Measurements from ENCODE around the gene SSX2IP. TPM values are rescaled to one million over a fixed set of nuclear protein-coding genes. Genes with fewer than 3 reads are reported as not detected.
"Not testable (repeated sequence)": the region's sequence is repeated elsewhere in the genome, so short reads cannot be mapped to it uniquely, and the experiment has no call there.

Gene SSX2IP
- total RNA-seq, 1 donor from 2014 or later, result 22.8 TPM

- no peak for DNase-seq
Observed at GRCh38 chr1:84677415-84678099, 12.7 kb downstream of the SSX2IP start.

GRCh38 chr1:84675631-84676030, 14.6 kb downstream of the SSX2IP start:
- DNase-seq, result no peak

DNA sequence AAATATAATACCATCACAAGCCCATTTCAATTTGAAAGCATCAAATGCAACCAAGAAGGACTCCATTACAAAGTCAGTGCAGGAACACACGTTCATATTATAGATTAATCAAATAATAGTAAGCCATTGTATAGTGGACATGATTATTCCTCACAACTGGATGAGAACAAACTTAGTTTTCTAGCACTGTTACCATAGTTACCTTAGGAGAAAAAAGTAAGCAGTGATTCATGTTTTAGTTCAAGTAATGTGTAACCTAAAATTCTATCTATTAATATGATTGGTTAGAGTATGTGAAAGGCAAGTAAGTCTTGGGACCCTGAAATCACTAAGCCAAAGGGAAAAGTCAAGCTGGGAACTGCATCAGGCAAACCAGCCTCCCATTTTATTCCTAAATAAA, 15.2 kb downstream of the SSX2IP start:
- DNase-seq, result no peak

GRCh38 chr1:84674705-84675104, 15.6 kb downstream of the SSX2IP start:
- no peak for DNase-seq

DNA sequence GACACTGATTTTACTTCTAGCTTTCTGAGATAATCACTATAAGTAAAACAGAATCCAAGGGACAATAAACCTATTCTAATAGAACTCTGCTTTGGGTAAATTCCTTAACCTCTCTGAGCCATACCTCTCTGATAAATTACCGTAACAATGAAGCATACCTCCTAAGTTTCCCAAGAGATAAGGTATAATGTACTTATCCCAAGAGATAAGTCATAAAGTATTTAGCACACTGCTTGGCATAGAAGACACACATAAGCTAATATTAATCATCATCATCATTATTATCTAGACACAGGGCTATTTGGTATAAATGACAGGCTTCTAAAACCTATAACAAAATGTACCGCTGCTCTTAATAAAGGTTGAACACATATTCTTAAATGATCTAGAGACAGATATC, 16.2 kb downstream of the SSX2IP start:
- no peak for DNase-seq

DNA sequence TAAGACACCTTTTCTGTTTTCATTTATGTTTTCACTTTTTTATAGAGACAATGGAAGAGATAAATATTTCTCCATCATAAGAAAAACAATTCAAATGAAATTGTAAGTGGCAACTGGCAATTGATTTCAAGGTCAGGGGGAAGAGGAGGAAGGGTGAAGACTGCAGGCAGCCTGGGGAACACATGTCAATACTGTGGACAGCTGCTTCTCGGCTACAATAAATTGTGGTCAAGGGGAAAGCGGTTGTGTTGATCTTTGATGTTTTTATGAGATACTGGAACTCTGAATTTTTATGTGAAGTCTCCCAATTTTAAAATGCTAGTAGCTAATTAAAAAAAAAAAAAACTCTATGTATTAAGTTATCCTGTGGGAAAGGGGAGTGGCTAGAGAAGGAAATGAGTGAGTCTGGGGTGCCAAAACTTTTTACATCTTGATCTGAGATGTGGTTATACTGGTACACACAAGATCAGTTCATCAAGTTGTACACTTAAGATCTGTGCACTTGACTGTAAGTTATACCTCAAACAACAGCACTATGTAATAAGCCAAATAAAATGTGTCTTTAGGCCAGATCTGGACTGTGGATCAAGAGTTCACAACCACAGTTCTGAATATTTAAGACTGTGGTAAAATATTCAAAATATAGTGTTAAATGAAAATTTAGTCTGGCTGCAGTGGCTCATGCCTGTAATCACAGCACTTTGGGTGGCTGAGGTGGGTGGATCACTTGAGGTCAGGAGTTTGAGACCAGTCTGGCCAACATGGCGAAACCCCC, 18.0 kb downstream of the SSX2IP start:
- no peak for DNase-seq

DNA sequence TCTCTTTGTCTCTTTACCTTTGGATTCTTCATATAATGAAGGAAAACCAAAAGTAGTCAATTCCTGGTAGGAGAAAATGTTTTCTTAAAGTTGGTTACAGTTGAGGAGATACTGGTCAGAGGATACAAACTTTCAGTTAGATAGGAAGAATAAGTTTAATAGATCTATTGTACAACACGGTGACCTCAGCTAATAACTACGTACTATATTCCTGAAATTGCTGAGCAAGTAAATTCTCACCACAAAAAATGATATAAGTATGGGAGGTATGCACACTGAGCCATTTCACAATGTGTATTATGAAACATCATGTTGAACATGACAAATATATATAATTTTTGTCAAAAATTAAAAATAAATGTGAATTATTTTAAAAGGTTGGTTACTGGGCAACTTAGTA, 20.4 kb downstream of the SSX2IP start:
- DNase-seq, result no peak

DNA sequence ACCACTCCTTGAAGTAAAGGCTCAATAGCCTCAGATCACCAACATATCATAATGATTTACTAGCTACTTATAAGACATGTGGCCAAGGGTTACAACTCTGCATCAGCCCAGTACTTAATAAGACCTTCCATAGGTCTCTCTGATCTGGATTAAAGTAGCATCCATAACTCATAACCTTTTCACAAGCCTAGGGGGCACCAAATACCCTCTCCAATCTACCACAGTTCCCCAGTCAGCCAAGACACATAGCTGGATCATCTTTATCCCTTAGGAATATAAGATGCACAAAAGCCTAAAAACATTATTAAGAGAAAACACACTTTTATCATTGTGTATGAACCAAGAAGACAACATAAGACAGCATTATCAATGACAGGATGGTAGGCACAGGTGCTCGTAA, 22.1 kb downstream of the SSX2IP start:
- no peak for DNase-seq

GRCh38 chr1:84665703-84666317, 24.5 kb downstream of the SSX2IP start:
- no peak for DNase-seq

DNA sequence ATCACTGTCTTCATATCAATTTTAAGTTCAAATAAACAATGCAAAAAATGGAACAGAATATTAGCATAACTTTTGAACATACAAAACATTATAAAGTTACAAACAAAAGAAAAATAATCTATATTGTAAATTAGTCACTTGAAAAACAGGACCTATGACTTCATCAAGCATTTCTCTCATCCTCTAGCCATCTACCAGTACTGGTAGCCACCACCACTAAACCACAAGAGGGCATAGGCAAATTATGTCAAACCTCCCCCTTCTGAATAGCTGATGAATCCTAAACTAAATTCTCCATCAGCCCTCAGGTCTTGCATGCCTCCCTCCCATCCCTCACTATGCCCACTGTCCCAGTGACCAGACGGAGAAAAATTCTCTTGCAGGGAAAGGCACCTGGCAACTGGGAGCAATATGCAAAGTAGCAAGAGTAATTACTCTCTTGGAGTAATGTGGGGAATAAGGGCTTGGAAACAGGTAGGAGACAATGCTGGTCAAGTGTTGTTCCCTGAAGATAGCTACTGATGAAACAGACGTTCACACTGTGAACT, 37.1 kb downstream of the SSX2IP start:
- DNase-seq, result no peak

DNA sequence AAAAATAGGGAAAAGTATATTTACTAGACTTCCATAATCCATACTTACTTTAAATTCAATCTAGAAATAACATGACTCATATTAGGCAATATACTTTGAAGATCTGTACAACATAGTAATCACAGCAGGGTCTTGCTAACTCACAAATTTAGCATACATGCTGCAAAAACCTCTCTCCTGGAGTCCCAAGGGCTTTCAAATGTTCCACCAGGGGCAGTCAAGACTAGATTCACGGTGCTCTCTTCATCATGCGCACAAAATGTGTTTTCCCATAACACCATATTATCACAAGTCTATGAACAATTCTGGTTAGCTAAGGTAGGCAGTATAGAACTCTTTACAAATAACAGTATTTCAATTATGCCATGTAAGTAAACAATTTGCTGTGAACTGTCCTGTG, 45.8 kb downstream of the SSX2IP start:
- no peak for DNase-seq

- no peak for DNase-seq
Observed at GRCh38 chr1:84643183-84643582, 47.1 kb downstream of the SSX2IP start.

DNA sequence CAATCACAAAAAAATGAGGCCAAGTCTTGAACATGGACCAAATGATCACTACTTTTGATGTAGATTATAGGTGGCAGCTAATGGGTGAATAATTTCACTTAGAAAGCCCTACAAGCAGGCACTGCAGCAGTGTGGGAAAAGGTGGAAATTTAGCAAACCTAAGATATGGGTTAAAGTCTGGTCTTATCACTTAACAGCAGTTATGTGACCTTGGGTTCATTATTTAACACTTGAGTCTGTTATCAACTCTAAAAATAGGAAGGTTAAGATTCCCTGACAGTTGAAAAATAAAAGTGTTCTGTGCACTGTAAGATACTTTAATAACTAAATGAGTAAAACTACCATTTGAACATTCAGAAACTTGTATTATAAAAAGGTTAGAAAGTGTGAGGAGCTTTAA, 47.5 kb downstream of the SSX2IP start:
- DNase-seq, result no peak

- DNase-seq, result not testable (repeated sequence)
Observed at GRCh38 chr1:84639731-84640130, 50.5 kb downstream of the SSX2IP start.

GRCh38 chr1:84635429-84635828, 54.8 kb downstream of the SSX2IP start:
- DNase-seq, result no peak

DNA sequence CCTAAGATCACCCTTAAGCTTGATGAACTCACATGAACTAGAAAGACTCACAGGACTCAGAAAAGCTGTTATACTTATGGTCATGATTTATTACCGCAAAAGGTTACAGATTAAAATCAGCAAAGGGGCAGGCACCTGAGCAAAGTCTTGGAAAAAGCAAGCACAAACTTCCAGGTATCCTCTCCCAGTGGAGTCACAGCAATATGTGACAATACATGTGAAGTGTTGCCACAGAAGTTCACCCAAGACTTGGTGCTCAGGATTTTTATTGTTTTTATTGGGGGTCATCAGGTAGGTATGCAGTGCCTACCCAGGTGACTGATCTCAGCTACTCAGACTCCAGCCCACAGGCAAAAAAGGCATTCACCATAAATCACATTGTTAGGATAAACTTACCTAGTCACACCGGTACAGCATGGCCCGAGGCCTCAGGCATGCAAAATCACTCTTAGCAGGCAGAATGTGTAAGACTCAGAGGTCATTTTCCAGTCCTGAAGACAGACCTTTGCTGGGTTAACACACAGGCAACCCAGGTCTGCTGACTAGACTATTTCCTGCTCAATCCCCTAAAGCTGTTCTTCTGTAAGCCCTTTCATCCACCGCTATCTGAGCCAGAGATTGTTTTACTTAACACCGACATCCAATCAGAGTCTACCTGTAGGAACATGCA, 55.6 kb downstream of the SSX2IP start:
- no peak for DNase-seq

GRCh38 chr1:84632673-84633434, 57.4 kb downstream of the SSX2IP start:
- no peak for DNase-seq

DNA sequence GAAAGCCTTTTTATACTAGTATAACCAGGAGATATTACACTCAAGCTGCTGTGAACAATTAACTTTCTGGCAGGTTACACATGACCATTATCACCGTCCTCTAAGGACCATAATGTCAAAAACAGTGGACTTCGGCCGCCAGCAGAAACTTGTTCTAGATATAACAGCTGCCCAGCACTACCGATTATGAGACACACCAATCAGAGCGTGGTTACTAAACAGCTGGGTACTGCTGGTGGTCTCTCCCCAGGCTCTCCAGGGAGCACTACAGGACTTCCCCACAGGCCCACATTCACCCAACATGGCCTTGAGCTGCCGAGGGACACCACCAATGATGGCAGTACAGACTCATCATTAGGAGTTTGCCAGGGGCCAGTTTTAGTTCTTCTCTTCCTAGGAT, 58.1 kb downstream of the SSX2IP start:
- no peak for DNase-seq

GRCh38 chr1:84624876-84625275, 65.4 kb downstream of the SSX2IP start:
- no peak for DNase-seq

DNA sequence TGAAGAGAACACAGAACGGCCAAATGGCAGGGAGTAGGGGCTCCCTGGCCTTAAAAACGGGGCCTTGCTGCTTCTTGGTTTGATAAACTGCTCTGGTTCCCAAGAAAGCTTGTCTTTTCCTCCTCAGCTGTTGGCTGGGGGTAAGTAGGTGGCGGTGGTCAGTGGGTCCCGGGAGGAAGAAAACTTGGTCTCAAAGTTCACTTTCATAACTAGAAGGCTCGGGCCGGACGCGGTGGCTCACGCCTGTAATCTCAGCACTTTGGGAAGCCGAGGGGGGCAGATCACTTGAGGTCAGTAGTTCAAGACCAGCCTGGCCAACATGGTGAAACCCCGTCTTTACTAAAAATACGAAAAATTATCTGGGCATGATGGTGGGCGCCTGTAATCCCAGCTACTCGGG, 68.7 kb downstream of the SSX2IP start:
- no peak for DNase-seq

GRCh38 chr1:84620720-84621313, 69.4 kb downstream of the SSX2IP start:
- DNase-seq, result peak; percentile 84

All from tongue (tissue), 2 donors.